Endodermal cell (in vitro differentiated cells): ENCODE data around the gene CPSF4L. TPM values are rescaled to one million over a fixed set of nuclear protein-coding genes. Genes with fewer than 3 reads are reported as not detected.

Source experiments
- DNase-seq: peaks from one replicate; pipeline ENCODE4 v3.0.0-alpha.2; 2017
- H3K27ac ChIP-seq: 2 replicates; pipeline ENCODE4 v1.5.1; 2013; ENCODE audit warnings: mild to moderate bottlenecking, low read depth, low read length, moderate library complexity
- H3K27me3 ChIP-seq: 2 replicates; pipeline ENCODE4 v1.6.1; 2013; ENCODE audit warnings: mild to moderate bottlenecking, low read length, moderate library complexity; ENCODE audit not compliant: insufficient read depth, control insufficient read depth, poor library complexity, severe bottlenecking
- H3K36me3 ChIP-seq: 2 replicates; pipeline ENCODE4 v1.7.0; 2013; ENCODE audit warnings: mild to moderate bottlenecking, low read length, moderate library complexity; ENCODE audit not compliant: control insufficient read depth, insufficient read depth
- H3K4me1 ChIP-seq: one replicate; pipeline ENCODE4 v1.7.0; 2013; ENCODE audit warnings: low read length; ENCODE audit not compliant: control insufficient read depth, insufficient read depth
- H3K4me3 ChIP-seq: 2 replicates; pipeline ENCODE4 v1.5.1; 2013; ENCODE audit warnings: mild to moderate bottlenecking, low read length, moderate library complexity
- H3K9ac ChIP-seq: 2 replicates; pipeline ENCODE4 v1.6.1; 2013; ENCODE audit warnings: mild to moderate bottlenecking, low read length, moderate library complexity; ENCODE audit not compliant: poor library complexity, severe bottlenecking; ENCODE audit errors: extremely low read depth
- H3K9me3 ChIP-seq: 2 replicates; pipeline ENCODE4 v1.6.1; 2013; ENCODE audit warnings: mild to moderate bottlenecking, low read length, moderate library complexity; ENCODE audit not compliant: control insufficient read depth
- H3K27ac Mint-ChIP-seq: 2 replicates; pipeline ENCODE4 v1.8.0; 2020; ENCODE audit warnings: mixed read lengths
- H3K27me3 Mint-ChIP-seq: 2 replicates; pipeline ENCODE4 v1.8.0; 2021; ENCODE audit warnings: mild to moderate bottlenecking, mixed read lengths; ENCODE audit not compliant: insufficient read depth
- H3K36me3 Mint-ChIP-seq: 2 replicates; pipeline ENCODE4 v1.8.0; 2020; ENCODE audit warnings: low read depth, mixed read lengths
- H3K4me1 Mint-ChIP-seq: 2 replicates; pipeline ENCODE4 v1.8.0; 2020; ENCODE audit warnings: mixed read lengths
- H3K4me3 Mint-ChIP-seq: 2 replicates; pipeline ENCODE4 v1.8.0; 2020; ENCODE audit warnings: mild to moderate bottlenecking, moderate library complexity, mixed read lengths
- H3K9me3 Mint-ChIP-seq: 2 replicates; pipeline ENCODE4 v1.8.0; 2020; ENCODE audit warnings: mild to moderate bottlenecking, mixed read lengths
- WGBS, 2 experiments: methylation state at CpG; one replicate each; pipeline versions ENCODE4 v1.1.5 to v1.1.7; 2013; ENCODE audit warnings: missing lambda C conversion rate in 2 of 2, mixed read lengths in 1 of 2; ENCODE audit not compliant: insufficient coverage in 1 of 2, insufficient read length in 1 of 2; 5-methylcytosine and 5-hydroxymethylcytosine counted together
- total RNA-seq, 2 donors: library from RNA; stranded (reverse); fragmentation: NEBNext Ultra II Directional in 1 of 2; extraction: Animal tissue kit (Norgen Biotek cat#: 25700) in 1 of 2; gene quantifications; 2 replicates in 1 of 2; 3 replicates in 1 of 2; pipeline ENCODE4 v1.2.1, GENCODE V29; 2021
- TF ChIP-seq, protein P1 (sequence below): fragments of 200-600 bp; sonication (generic); conservative IDR thresholded peaks from 2 replicates; pipeline ENCODE4 v1.5.0; 2021; ENCODE audit warnings: antibody characterized with exemption, mild to moderate bottlenecking

The CPSF4L gene
- total RNA-seq, 2 donors from 2014 or later = 0.29 to 0.58 TPM

DNA sequence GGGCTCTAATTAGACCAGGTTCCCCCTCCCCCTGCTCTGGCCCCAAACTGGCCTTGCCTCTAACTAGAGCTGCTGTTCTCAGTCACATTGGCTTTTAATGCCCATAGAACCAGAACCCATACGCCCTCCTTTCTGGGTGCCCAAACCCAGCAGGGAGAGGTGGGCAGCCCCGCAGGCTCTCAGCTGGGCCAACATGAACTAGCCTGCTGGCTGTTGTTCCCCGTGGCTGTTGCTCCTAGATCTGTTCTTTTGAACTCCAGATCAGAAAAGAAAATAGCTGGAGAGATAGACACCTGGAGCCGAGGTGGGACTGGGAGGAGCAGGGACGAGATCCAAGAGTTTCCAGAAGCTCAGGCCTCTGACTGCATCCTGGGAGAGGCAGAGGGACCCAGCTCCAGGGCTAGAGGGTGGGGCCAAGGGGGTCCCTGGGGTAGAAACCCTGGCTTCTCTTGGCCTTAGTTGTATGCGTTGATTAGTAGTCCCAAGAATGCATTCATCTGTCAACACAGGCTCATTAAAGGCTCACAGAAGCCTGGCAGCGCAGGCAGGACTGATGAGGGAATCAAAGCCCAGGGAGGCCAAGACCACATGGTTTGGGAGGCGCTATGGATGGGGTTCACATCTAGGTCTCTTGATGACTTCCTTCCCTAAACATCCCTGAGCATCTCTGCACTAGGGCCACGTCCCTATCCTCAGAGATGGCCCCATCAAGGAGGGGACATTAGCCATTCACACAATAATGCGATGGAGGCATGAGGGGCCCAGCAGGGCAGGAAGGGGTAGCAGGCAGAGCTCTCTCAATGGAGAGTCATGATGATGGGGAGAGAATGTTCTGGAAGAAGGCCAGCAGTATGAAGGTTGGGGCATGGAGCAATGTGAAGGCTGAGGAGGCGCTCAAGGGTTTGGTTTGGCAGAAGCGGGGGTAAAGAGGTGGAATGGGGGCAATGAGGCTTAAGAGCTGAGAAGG, 1.3 kb upstream of the CPSF4L start:
- Mint-ChIP-seq H3K27ac (peak overlapping the region; percentile 86), H3K4me3 (no peak overlapping the region), H3K36me3 (no peaks in the 10 kb centered on the region), H3K4me1 (peaks cover 17% of the 10 kb centered on the region), H3K9me3 (no peaks in the 10 kb centered on the region), H3K27me3 (no peaks in the 10 kb centered on the region)
- no peaks in the 10 kb centered on the region for H3K9me3 ChIP-seq
- H3K27ac ChIP-seq = peak overlapping the region; percentile 87
- no peaks in the 10 kb centered on the region for H3K36me3 ChIP-seq
- DNase-seq = no peak
- no peak overlapping the region for H3K9ac ChIP-seq
- WGBS, 2 experiments = 66 to 81% methylated on average over 6 to 12 of the region's 12 CpGs
- H3K27me3 ChIP-seq = no peaks in the 10 kb centered on the region
- no peak overlapping the region for H3K4me3 ChIP-seq
- peaks cover 16% of the 10 kb centered on the region for H3K4me1 ChIP-seq
- TF ChIP-seq, protein P1, sequence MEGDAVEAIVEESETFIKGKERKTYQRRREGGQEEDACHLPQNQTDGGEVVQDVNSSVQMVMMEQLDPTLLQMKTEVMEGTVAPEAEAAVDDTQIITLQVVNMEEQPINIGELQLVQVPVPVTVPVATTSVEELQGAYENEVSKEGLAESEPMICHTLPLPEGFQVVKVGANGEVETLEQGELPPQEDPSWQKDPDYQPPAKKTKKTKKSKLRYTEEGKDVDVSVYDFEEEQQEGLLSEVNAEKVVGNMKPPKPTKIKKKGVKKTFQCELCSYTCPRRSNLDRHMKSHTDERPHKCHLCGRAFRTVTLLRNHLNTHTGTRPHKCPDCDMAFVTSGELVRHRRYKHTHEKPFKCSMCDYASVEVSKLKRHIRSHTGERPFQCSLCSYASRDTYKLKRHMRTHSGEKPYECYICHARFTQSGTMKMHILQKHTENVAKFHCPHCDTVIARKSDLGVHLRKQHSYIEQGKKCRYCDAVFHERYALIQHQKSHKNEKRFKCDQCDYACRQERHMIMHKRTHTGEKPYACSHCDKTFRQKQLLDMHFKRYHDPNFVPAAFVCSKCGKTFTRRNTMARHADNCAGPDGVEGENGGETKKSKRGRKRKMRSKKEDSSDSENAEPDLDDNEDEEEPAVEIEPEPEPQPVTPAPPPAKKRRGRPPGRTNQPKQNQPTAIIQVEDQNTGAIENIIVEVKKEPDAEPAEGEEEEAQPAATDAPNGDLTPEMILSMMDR = no peak

DNA sequence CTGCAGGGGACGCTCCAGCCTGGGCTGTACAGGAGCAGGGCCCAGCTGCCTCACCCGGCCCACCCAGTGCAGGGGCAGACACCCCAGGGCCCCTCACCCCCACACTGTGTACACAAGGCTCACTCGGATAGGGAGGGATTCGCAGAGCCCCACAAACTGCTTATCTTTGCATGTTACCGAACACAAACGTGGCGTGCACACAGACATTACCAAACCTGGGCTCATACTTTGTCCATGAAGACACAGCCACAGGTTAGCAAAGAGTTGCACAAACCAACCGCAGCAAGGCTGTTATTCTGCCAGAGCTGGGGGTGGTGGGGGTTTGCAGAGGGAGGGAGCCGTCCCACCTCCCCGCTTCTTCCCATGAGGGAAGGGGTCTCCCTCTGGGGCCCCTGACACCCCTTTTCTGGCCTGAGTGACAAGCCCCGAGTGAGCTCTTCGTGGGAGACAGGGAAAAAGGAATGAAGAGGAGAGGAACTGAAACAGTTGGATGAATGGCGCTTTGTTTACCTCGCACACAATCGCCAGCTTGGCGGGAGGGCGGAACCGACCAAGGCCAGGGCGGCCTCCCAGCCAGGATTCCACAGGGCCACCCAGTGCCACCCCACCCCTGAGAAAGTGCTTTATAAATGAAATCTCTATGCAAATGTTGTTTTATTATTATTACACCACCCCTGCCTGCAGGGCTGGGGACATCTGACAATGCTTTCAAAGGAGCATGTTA, 434 bp upstream of the CPSF4L start:
- TF ChIP-seq, protein P1 = no peak
- no peaks in the 10 kb centered on the region for H3K9me3 Mint-ChIP-seq
- 49 to 56% methylated on average over 6 to 19 of the region's 19 CpGs for WGBS, 2 experiments
- H3K27ac Mint-ChIP-seq = peak overlapping the region; percentile 86
- H3K36me3 Mint-ChIP-seq = no peaks in the 10 kb centered on the region
- no peak overlapping the region for H3K4me3 Mint-ChIP-seq
- H3K27ac ChIP-seq = peak overlapping the region; percentile 87
- peak; percentile 71 for DNase-seq
- no peak overlapping the region for H3K9ac ChIP-seq
- H3K36me3 ChIP-seq = no peaks in the 10 kb centered on the region
- peaks cover 16% of the 10 kb centered on the region for H3K4me1 ChIP-seq
- no peak overlapping the region for H3K4me3 ChIP-seq
- H3K9me3 ChIP-seq = no peaks in the 10 kb centered on the region
- no peaks in the 10 kb centered on the region for H3K27me3 ChIP-seq
- no peaks in the 10 kb centered on the region for H3K27me3 Mint-ChIP-seq
- peaks cover 17% of the 10 kb centered on the region for H3K4me1 Mint-ChIP-seq

DNA sequence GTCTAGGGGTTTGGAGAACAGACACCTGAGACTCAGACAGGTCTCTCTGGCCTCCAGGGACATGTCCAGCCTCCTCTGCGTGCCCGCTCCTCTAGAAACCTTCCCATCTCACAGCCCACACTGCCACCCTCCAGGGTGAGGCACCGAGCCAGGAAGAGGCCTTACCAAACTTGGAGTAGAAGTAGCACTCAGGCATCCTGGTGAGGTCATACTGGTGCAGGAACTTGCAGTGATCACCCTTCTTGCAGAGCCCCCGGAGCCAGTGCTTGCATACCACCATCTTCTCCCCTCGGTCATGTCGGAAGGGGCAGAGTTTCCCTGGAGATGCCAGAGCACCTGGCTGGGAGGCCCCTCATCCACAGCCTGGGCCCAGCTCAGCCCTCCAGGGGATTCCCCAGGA, 4.2 kb downstream of the CPSF4L start:
- Histone ChIP-seq H3K27ac (no peak overlapping the region), H3K4me1 (peaks cover 18% of the 10 kb centered on the region), H3K36me3 (no peaks in the 10 kb centered on the region), H3K27me3 (no peaks in the 10 kb centered on the region), H3K9me3 (no peaks in the 10 kb centered on the region), H3K4me3 (no peak overlapping the region), H3K9ac (no peak overlapping the region)
- no peak overlapping the region for H3K4me3 Mint-ChIP-seq
- H3K27me3 Mint-ChIP-seq = no peaks in the 10 kb centered on the region
- H3K27ac Mint-ChIP-seq = no peak overlapping the region
- TF ChIP-seq, protein P1 = no peak
- no peaks in the 10 kb centered on the region for H3K36me3 Mint-ChIP-seq
- H3K9me3 Mint-ChIP-seq = no peaks in the 10 kb centered on the region
- WGBS, 2 experiments = 90 to 91% methylated on average over 6 of the region's 6 CpGs
- peaks cover 17% of the 10 kb centered on the region for H3K4me1 Mint-ChIP-seq
- no peak for DNase-seq
